ENCODE measurements around the gene UNKL.

UNKL gene, protein sequence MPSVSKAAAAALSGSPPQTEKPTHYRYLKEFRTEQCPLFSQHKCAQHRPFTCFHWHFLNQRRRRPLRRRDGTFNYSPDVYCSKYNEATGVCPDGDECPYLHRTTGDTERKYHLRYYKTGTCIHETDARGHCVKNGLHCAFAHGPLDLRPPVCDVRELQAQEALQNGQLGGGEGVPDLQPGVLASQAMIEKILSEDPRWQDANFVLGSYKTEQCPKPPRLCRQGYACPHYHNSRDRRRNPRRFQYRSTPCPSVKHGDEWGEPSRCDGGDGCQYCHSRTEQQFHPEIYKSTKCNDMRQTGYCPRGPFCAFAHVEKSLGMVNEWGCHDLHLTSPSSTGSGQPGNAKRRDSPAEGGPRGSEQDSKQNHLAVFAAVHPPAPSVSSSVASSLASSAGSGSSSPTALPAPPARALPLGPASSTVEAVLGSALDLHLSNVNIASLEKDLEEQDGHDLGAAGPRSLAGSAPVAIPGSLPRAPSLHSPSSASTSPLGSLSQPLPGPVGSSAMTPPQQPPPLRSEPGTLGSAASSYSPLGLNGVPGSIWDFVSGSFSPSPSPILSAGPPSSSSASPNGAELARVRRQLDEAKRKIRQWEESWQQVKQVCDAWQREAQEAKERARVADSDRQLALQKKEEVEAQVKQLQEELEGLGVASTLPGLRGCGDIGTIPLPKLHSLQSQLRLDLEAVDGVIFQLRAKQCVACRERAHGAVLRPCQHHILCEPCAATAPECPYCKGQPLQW

DNA sequence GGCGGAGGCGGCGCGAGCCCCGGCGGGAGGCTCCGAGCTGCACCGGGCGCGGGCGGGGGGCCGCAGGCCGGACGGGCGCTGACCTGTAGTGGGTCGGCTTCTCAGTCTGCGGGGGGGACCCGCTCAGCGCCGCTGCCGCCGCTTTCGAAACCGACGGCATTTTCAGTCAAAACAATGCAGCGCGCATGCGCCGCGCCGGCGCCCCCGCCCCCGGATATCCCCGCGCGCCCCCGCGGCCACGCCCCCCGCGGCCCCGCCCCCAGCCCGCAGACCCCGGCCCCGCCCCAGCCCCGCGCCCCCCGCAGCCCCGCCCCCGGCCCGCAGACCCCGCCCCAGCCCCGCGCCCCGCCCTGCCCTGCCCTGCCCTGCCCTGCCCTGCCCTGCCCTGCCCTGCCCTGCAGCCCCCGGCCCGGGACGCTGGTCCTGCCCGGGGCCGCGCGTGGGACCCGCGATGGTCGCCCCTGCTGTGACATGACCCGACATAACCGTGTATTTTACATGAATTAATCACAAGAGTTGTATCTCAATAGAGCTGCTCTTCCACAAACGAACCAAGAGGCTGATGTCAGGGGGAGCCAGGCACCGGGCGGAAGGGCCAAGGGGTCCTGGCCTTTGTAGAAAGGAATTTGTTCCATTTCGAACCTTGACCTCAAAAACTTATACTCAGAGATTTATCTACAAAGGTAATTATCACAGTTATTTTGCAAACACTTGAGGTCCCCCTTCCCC is at the start of gene UNKL:
Gene UNKL, minus strand, starts transcription at position 173 of the 729 bp plus-strand sequence. Its CDS starts 13 bp downstream, at position 160.
- DNase-seq (ENCODE audit: low read depth) = peak; percentile 50

DNA sequence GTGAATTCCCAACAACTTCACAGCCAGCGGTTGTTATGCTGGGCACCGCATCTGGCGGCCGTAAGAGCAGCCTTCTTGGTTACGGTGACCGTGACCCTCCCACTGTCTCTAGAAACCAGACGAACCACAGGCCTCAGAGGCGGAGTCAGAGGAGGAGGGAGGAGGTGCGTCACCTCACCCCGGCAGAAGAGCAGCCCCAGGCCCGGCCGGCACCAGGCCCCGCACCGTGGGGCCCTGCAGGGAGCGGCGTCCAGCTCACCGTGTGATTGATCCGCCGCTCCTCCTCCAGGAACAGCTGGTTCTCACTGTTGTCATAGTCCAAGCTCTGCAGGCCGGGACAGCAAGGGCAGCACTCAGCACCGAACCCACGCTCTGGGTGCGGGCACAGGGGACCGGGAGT is 46.6 kb upstream of the UNKL start:
- peak; percentile 89 for DNase-seq (ENCODE audit: low read depth)

DNA sequence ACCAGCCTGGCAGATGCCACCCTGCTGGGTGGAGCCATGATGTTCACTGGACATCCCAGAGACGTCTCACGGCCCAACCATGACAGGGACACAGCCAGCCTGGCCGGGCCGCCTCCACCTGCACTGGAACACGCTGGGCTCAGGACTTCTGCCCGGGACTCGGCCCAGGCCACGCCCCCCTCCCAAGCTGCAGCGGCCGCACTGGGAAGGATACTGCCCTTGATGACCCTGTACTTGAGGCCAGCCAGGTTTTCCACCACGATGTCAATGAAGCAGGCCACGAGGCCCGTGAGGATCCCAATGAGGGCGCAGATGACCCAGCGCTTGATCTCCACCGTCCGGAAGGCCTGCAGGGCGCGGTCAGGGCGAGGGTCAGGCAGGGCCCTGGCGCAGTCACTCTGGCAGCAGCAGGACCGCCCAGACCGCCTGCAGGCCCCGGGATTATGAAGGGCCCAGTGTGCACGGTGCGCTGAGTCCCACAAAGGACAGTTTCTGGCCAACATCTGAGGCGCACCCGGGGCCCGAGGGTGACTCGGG is 46.2 kb upstream of the UNKL start:
- peak; percentile 13 for DNase-seq (ENCODE audit: low read depth)

DNA sequence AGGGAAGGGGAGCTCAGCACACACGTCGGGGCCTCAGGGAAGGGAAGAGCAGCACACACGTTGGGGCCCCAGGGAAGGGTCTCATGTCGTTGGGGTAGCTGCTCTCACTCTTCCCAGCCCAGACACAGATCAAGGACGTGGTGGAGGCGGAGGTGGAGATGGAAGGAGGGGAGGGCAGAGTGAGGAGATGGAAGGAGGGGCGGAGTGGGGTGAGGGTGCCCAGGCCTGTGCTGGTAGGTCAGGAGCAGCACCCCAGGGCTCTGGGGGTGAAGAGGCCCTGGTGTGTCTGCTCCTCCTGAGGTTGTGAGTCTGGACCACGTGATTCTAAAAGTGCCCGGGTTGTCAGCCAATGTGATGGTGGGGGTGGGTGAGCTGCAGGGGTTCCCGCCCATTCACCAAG is 45.5 kb upstream of the UNKL start:
- no peak for DNase-seq (ENCODE audit: low read depth)

DNA sequence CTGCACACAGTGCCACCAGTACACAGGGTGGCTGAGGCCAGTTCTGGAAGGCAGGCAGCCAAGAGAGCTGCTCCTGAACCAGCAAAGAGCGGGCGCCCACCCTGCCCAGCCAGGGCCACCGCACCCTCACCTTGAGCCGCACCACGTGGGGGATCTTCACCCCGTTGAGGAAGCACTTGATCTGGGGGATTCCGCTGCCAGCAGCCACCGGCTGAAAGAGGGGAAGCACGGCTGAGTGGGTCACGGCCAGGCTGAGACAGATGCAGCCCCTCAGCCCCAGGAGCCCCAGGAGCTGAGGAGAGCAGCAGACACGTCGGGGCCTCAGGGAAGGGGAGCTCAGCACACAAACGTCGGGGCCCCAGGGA is 44.5 kb upstream of the UNKL start:
- no peak for DNase-seq (ENCODE audit: low read depth)

DNA sequence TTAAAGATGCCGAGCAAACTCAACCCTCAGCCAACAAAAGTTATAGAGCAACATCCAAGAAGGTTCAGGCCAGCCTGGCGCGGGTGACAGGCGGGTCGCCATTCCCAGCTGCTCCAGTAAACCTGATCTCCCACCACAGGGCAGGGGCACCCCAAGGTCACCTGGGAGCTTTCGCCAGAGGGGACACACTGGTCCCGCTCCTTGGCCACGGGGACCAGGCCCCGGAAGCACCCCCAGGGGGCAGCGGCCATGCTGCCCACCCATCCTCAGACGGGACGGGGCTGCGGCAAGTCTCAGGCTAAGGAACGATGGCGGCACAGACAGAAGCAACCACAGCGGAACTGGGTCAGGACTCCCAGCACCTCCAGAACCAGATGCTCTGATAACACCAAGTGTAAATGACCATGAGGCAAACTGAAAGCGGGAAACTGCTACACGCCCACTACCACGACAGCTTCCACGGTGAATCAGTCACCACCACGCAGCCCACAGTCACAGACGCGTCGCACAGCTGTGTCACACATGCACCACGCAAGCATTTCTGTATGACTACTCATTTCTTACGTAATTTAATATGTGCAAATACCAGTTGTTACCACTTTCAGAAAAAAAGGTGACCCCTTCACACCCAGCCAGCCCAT is 44.0 kb upstream of the UNKL start:
- peak; percentile 52 for DNase-seq (ENCODE audit: low read depth)

DNA sequence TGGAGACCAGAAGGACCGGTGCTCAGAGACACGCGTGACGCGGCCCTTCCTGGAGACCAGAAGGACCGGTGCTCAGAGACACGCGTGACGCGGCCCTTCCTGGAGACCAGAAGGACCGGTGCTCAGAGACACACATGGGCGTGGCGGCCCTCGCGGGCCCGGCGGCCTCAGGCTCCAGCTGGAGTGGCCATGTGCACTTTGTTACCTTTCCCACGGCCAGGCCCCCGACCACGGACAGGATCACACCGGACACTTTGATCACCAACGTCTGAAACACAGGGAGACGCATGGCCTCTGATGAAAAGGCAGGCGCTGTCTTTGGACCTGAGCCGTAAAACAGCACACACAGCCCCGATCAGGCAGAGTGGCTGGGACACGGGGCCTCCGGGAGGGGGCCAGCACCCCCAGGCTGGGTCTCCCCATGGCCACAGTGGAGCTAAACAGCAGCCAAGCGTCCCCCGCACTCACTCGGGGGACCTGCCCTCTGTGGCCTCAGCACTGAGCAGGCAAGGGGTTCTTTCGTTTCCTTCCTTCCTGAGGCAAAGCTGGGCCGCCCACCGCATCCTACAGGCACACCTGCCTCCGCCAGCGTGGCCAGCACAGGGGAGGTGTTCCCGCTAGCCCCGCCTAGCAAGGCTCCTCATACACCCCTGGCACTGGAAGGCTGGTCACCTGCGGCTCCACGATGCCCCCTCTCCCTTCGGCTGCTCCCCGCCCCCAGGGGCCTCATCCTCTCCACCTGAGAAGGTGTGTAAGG is 43.2 kb upstream of the UNKL start:
- DNase-seq (ENCODE audit: low read depth) = no peak

DNA sequence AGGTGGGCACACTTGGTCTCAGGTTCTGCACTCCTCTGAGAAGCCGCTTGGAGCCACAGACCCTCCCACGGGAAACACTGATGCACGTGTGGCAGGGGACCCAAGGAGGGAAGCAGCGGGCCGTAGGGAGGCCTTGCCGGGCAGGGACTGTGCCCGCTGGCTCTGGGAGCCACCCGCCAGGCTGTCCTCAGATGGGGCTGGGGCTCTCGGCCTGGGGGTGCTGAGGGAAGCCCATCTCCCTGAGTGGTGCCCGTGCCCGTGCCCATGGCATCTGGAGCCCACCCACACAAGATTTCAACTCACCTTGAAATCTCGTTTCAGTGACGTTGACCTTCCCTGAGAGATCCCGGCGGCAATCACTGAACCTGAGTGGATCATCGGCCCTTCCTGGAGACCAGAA is 42.4 kb upstream of the UNKL start:
- DNase-seq (ENCODE audit: low read depth) = no peak

DNA sequence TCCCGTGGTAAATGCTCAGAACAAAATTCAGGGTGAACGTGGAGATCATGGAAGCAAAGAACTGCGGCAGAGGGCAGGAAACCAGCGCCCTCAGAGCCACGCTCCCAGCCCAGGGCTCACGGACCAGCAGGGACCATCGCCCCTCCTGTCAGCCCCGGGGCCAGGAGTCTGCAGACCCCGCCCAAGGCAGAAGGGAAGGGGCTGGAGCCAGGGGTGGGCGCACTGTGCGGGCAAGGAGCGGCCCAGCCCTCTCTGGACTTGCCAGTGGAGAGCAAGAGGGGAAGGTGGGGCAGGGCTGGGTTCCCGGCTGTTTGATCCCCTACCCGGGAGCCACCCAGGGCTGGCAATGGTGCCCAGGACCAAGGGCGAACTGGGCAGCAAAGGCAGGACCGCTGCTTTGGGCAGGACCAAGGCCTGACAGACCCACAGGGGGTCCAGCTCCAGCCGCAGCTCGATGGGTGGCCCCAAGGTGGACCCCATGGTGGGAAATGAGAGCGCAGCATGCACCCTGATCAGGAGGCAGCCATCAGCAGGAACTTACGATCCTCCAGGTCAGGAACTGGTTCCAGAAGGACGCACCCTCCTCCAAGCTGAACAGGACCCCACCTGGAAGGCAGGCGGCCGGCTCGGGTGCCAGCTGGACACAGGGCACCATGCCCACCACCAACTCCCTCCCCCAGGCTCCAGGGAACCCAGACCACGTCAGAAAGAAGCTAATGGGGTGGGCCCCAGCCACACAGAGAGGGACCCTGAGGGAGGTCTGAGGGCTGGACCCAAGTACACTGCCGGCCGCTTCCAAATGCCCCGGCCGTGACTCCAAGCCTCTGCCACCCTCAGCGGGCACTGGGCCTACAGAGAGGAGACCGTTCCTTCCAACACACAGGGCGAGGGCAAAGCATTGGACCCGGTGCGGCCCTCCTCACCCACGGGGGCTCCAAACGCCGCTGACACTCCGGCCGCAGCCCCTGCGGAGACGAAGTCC is 41.0 kb upstream of the UNKL start:
- DNase-seq (ENCODE audit: low read depth) = no peak

DNA sequence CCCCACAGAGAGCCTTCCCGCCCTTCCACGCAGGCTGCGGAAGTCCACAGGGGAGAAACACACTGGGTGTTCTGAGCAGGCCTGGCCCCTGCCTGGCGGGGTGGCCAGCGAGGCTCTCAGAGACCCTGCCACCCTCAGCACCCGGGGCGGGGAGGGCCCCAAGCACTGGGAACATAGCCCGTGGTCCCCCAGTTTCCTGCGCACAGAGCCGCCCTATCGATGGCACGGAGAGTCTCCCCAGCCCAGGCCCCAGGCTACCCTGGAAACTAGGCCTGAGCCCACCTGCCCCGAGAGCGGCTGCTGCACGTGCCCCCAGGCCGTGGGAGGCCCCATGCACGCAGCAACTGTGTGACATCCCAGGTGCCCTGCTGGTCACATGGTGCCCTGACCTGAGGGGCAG is 40.1 kb upstream of the UNKL start:
- no peak for DNase-seq (ENCODE audit: low read depth)

DNA sequence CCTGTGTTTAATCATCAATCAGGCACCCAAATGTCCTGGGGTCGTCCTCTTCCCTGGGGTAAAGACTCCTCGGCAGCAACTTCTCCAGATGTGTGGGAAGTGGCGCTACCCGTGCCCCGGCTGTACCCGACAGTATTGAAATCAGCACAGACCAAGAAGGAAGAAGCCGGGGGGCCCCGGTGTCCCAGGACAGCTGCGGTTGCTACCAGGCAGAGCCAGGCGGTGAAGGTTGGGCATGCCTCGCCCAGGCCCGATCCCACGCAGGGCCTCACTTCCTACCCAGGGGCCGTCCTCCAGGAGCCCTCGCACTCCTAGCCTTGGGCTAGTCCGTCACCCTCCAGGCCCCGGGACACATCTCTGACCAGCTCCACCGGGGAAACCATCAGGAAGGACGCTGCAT is 38.8 kb upstream of the UNKL start:
- no peak for DNase-seq (ENCODE audit: low read depth)

DNA sequence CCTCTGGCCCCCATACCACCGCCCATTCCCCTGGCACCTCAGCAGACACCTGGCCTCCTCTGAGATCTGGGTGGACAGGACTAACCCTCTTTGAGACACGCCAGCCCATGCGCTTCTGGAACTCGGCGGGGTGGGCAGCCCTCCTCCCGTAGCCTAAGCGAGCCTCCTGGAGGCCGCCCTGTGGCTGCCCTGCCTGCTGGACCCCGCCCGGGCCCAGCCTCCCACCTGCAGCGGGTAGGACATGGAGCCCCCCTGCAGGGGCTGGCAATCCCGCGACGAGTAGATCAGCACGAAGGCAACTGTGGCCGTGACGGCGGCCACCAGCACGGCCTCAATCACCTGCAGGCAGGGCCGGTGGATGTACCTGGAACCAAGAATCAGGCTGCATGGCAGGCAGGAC is 38.0 kb upstream of the UNKL start:
- DNase-seq (ENCODE audit: low read depth) = no peak

DNA sequence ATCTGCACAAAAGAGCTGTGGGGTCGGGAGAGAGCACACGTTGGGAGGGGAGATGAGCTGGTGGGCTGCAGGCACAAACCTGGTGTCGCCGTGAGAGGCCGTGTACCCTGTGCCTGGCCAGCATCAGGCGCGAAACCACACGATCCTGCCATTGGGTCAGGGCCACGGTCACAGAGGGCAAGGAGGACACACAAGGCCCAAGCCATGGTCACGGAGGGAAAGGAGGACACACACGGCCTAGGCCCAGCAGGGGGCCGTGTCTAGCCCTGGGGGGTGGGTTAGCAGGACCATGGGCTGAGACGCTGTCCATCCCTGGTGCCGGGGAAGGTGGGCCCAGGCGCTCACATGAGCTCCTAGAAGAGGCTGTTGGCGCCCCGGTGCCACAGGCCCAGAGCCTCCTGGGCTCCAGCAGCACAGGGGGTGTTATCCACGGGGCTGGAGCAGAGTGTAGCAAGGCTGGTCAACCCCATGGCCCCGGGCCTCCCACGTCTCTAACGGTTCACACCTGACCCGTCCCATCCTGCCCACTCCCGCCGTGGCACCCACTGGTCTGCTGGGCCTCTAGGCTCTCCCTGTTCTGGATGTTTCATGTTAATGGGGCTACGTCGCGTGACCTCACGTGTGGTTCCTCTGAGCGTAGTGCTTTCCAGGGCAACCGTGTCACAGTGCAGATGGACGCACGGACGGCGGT is 37.3 kb upstream of the UNKL start:
- DNase-seq (ENCODE audit: low read depth) = no peak

DNA sequence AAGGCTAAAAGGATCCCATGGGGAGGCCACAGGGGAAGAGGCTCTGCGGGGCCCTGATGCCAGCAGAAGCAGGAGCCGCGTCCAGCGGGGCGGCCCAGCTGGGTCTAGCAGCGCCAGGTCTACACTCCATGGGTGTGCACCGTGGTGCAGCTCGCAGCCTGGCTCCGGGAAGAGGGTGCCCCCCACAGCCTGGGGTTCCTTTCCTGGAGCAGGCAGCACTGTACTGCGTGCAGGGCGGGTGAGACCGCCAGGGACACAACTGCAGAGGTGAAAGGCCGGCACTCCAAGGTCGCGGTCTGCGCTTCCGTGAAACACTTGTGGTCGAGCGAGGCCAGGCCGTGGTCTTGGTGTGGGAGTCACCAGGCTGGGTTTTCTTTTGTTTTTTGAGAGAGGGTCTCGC is 36.3 kb upstream of the UNKL start:
- DNase-seq (ENCODE audit: low read depth) = no peak

DNA sequence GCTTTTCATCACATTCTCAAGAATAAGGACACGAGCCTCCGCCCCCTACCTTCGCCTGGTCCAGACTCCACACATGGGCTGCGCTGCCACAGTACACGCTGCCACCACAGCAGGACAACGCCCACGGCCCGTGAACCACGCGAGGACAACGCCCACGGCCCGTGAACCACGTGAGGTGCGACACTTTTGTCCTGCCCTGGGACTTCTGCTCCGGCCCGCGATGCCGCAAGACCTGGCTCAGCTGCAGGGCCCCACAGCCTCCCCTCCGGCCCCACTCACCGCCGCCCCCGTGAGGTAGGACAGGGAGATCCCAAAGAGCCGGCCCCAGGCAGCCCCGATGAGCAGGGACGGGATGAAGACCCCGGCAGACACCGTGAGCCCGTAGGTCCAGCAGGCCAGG is 35.7 kb upstream of the UNKL start:
- DNase-seq (ENCODE audit: low read depth) = no peak

DNA sequence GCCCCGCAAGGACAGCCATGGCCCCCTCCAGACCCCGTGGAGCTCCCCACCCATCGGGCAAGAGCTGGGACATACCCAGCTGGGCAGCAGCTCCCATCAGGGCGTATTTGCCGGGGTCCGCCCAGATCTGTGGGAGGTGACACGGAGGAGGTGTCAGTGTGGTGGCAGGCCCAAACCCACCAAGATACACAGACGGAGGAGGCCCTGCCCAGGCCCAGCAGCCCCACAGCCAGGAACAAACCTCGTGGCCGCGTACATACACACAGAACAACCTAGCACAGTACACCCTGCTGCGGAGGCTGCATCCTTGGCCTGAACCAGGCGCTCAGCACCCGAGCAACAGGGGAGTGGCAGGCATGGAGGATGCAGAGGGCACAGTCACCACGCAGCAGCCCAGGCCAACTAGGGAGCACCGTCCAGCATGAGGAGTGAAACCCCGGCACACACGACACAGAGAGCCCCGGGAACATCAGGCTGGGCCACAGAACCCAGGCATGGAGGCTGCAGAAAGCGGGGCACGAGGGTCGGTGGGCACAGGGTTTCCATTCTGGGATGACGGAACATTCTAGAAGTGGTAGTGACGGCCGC is 34.8 kb upstream of the UNKL start:
- DNase-seq (ENCODE audit: low read depth) = no peak

DNA sequence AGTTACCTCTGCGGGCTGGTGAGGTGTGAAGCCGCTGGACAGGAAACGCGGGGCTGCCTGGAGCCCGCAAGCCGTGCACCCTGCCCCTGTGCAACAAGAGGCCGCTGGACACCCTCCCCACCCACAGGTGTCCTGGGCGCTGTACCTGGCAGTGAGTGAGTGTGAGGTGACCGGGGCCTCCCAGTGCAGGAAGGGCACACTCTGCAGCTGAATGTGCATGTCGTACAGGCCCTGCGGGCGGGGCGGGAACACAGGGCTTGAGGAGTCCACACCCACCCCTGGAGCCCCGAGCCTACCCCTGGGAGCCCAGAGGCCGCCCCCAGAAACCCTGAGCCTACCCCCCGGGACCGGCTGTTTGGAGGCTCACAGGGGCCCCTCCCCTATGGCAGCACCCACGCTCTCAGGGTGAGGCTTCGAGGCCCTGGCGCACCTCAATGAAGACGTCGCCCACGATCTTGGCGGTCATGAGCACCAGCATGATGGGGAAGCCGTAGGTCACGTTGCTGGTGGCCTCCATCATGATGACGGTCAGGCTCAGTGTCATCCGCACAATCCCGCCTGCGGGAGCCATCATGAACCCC is 34.1 kb upstream of the UNKL start:
- no peak for DNase-seq (ENCODE audit: low read depth)

DNA sequence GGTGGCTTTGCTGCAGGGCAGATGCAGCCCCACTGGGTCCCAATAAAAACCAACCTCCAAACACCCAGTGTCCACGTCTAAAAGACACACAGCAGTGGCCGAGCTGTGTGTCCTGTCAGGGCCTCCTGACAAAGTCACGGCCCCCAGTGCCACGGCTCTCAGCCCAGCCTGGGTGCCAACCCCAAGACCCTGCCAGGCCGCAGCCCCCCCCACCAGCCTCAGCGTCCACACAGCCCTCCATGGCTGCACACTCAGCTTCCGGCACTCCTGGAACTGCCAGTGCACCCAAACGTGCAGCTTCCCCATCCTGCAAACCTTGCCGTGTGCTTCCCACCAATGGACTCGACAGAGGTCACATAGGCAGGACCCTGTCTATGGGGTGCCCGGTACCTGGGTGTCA is 33.5 kb upstream of the UNKL start:
- DNase-seq (ENCODE audit: low read depth) = no peak

Data from amniotic epithelial cell (primary cell).